ENCODE measurements around the gene BLZF1. TPM values are rescaled to one million over a fixed set of nuclear protein-coding genes. Genes with fewer than 3 reads are reported as not detected.

BLZF1 gene
- total RNA-seq, result 10 to 100 TPM; 26.7 to 27.3 TPM
- 10 to 100 TPM; 14.9 to 26.5 TPM for polyA plus RNA-seq
- long read RNA-seq, donor 1, transcript BLZF1-201 (8 exons, 2,300 nt), result minor isoform, 11 of 48 reads
- long read RNA-seq, donor 1, transcript BLZF1-203 (7 exons, 2,749 nt), result major isoform, 25 of 48 reads
- long read RNA-seq, donor 1, partial matches to known transcripts, result 5 of 48 reads
- long read RNA-seq, donor 1, other reads (novel, unspliced or antisense), result 6 of 48 reads
- long read RNA-seq, donor 2, transcript BLZF1-203 (7 exons, 2,749 nt), result major isoform, 9 of 19 reads
- long read RNA-seq, donor 2, partial matches to known transcripts, result 5 of 19 reads
- long read RNA-seq, donor 2, other reads (novel, unspliced or antisense), result 5 of 19 reads

GRCh38 chr1:169367686-169368405 lies at the start of gene BLZF1, which contains the start of gene NME7:
Gene BLZF1 (plus strand): TSS chr1:169368195. CDS start chr1:169369523, 1,328 bp downstream.
Gene NME7 (minus strand): TSS chr1:169367797. CDS start chr1:169367710, 87 bp downstream.
- intact Hi-C loops (cut with DNase I), result loop anchor here in 1 of 2 donors (5.0 kb wide), 1 partner anchor 119 kb away; the partner anchor contains the start of gene SLC19A2
- Histone ChIP-seq H3K4me1 (ENCODE audit: control insufficient read depth in 1 of 2, insufficient read depth in 2 of 2, low read length in 2 of 2) (peaks cover 0 to 14% of the 10 kb centered on the region in 2 donors), H3K36me3 (ENCODE audit: control insufficient read depth in 1 of 2, insufficient read depth in 2 of 2, low read length in 1 of 2) (no peaks in the 10 kb centered on the region), H3K27ac (ENCODE audit: low read depth in 1 of 2, low read length in 2 of 2) (peak within 1 kb of the TSS; percentile 7 to 79), H3K27me3 (ENCODE audit: control insufficient read depth in 1 of 2, insufficient read depth in 2 of 2, low read length in 1 of 2) (no peaks in the 10 kb centered on the region), H3K4me3 (ENCODE audit: low read length in 2 of 2) (peak within 1 kb of the TSS; percentile 68 to 99), H3K9me3 (ENCODE audit: control insufficient read depth, low read length) (no peaks in the 10 kb centered on the region)
- peak; percentile 99 for ATAC-seq (ENCODE audit: low FRiP score)
- WGBS, 2 donors, result 0% methylated on average over 37 of the region's 37 CpGs
- peak; percentile 98 to 99 for DNase-seq

DNA sequence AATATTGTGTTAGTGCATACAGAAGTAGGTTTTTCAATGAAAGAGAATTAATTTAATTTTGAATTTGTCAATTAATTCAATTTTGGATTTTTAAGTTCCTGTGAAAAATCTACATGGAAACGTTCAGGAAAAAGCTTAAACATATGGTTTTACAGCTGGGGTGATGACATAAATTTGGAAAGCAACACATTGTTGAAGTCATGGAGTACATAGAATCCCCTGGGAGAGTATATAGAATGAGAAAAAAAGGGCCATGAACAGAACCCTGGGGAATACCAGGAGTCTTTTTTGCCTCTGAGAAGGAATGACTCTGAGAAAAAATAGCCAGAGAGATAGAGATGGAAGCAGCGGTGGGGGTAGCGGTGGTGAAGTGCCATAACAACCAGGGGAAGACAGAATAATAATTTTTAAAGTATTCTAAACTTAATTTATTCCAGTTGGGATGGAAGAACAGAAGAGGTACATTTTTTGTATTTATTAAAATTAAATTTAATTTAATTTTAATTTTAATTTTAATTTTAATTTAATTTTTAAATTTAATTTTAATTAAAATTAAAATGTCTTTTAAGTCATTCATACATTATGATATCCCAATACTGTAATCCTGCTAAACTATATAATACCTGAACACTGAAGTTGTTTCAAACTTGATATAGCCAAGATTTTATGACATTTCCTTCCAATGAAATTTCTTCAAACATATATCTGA lies 49.3 kb upstream of the BLZF1 start:
- no peak overlapping the region for H3K27ac ChIP-seq (ENCODE audit: low read depth in 1 of 2, low read length in 2 of 2)
- intact Hi-C loops (cut with DNase I), result no loop called here
- 68 to 74% methylated on average over 3 of the region's 3 CpGs for WGBS, 2 donors

DNA sequence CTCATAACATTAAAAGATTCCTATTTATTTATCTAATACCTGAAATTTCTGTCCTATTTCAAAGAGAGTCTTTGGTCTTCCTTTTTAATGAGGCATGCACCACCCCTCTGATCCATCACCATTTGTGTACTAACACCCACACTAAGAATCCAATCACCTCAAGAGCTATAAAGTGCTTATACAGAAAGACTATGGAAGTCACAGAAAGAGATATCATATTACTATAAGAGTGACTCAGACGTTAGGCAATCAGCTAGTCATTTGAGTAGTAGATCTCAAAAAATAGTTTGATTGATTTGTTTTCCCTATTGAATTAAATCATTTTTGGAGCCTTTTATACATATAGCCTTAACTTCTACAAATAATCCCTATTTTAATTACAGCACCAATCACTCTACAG lies 46.5 kb upstream of the BLZF1 start:
- DNase-seq, result no peak
- Histone ChIP-seq H3K4me1 (ENCODE audit: control insufficient read depth in 1 of 2, insufficient read depth in 2 of 2, low read length in 2 of 2) (no peaks in the 10 kb centered on the region), H3K9me3 (ENCODE audit: control insufficient read depth, low read length) (no peaks in the 10 kb centered on the region), H3K36me3 (ENCODE audit: control insufficient read depth in 1 of 2, insufficient read depth in 2 of 2, low read length in 1 of 2) (peaks cover 0 to 2% of the 10 kb centered on the region in 2 donors), H3K4me3 (ENCODE audit: low read length in 2 of 2) (no peak overlapping the region), H3K27me3 (ENCODE audit: control insufficient read depth in 1 of 2, insufficient read depth in 2 of 2, low read length in 1 of 2) (no peaks in the 10 kb centered on the region), H3K27ac (ENCODE audit: low read depth in 1 of 2, low read length in 2 of 2) (no peak overlapping the region)
- no peak for ATAC-seq (ENCODE audit: low FRiP score)
- intact Hi-C loops (cut with DNase I), result no loop called here
- 89 to 94% methylated on average over 1 of the region's 1 CpG for WGBS, 2 donors

More for the DNA sequence above, 49.3 kb upstream of the BLZF1 start:
- no peak overlapping the region for H3K4me3 ChIP-seq (ENCODE audit: low read length in 2 of 2)
- DNase-seq (no peak), ATAC-seq (ENCODE audit: low FRiP score) (no peak)
- H3K36me3 ChIP-seq (ENCODE audit: control insufficient read depth in 1 of 2, insufficient read depth in 2 of 2, low read length in 1 of 2), result peaks cover 0 to 2% of the 10 kb centered on the region in 2 donors
- no peaks in the 10 kb centered on the region for H3K27me3 ChIP-seq (ENCODE audit: control insufficient read depth in 1 of 2, insufficient read depth in 2 of 2, low read length in 1 of 2)
- no peaks in the 10 kb centered on the region for H3K9me3 ChIP-seq (ENCODE audit: control insufficient read depth, low read length)
- no peaks in the 10 kb centered on the region for H3K4me1 ChIP-seq (ENCODE audit: control insufficient read depth in 1 of 2, insufficient read depth in 2 of 2, low read length in 2 of 2)

- H3K27ac ChIP-seq (ENCODE audit: low read depth in 1 of 2, low read length in 2 of 2), result no peak overlapping the region
- H3K36me3 ChIP-seq (ENCODE audit: control insufficient read depth in 1 of 2, insufficient read depth in 2 of 2, low read length in 1 of 2), result peaks cover 0 to 2% of the 10 kb centered on the region in 2 donors
- H3K9me3 ChIP-seq (ENCODE audit: control insufficient read depth, low read length), result no peaks in the 10 kb centered on the region
- 98 to 100% methylated on average over 3 of the region's 3 CpGs for WGBS, 2 donors
- H3K4me1 ChIP-seq (ENCODE audit: control insufficient read depth in 1 of 2, insufficient read depth in 2 of 2, low read length in 2 of 2), result no peaks in the 10 kb centered on the region
- ATAC-seq (ENCODE audit: low FRiP score), result no peak
- no peaks in the 10 kb centered on the region for H3K27me3 ChIP-seq (ENCODE audit: control insufficient read depth in 1 of 2, insufficient read depth in 2 of 2, low read length in 1 of 2)
- no peak for DNase-seq
- intact Hi-C loops (cut with DNase I), result no loop called here
- no peak overlapping the region for H3K4me3 ChIP-seq (ENCODE audit: low read length in 2 of 2)
Measured at GRCh38 chr1:169322138-169322537, 45.9 kb upstream of the BLZF1 start.

DNA sequence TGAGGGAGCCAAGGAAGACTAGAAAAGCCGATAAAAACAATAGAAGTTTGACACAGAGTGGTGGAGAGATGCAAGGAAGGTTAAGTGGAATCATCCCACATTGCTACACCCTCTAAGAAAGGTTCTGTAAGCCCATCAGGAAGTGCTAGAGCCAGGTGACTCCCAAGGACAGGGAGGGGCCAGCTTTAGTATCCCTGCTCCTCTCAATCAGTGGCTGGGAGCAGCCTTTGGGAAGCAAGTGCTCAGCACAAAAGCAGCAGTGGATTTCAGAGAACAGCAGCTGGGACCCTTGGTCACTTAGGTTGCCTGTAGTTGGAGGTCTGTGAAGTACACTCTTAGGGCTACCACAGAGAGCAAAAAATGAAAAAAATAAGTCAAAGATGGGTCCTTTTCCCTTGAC lies 42.9 kb upstream of the BLZF1 start:
- no peaks in the 10 kb centered on the region for H3K9me3 ChIP-seq (ENCODE audit: control insufficient read depth, low read length)
- no peak for DNase-seq
- intact Hi-C loops (cut with DNase I), result no loop called here
- 91 to 95% methylated on average over 1 of the region's 1 CpG for WGBS, 2 donors
- no peak overlapping the region for H3K27ac ChIP-seq (ENCODE audit: low read depth in 1 of 2, low read length in 2 of 2)
- peaks cover 0 to 2% of the 10 kb centered on the region in 2 donors for H3K36me3 ChIP-seq (ENCODE audit: control insufficient read depth in 1 of 2, insufficient read depth in 2 of 2, low read length in 1 of 2)
- ATAC-seq (ENCODE audit: low FRiP score), result no peak
- no peak overlapping the region for H3K4me3 ChIP-seq (ENCODE audit: low read length in 2 of 2)
- no peaks in the 10 kb centered on the region for H3K27me3 ChIP-seq (ENCODE audit: control insufficient read depth in 1 of 2, insufficient read depth in 2 of 2, low read length in 1 of 2)
- H3K4me1 ChIP-seq (ENCODE audit: control insufficient read depth in 1 of 2, insufficient read depth in 2 of 2, low read length in 2 of 2), result no peaks in the 10 kb centered on the region

DNA sequence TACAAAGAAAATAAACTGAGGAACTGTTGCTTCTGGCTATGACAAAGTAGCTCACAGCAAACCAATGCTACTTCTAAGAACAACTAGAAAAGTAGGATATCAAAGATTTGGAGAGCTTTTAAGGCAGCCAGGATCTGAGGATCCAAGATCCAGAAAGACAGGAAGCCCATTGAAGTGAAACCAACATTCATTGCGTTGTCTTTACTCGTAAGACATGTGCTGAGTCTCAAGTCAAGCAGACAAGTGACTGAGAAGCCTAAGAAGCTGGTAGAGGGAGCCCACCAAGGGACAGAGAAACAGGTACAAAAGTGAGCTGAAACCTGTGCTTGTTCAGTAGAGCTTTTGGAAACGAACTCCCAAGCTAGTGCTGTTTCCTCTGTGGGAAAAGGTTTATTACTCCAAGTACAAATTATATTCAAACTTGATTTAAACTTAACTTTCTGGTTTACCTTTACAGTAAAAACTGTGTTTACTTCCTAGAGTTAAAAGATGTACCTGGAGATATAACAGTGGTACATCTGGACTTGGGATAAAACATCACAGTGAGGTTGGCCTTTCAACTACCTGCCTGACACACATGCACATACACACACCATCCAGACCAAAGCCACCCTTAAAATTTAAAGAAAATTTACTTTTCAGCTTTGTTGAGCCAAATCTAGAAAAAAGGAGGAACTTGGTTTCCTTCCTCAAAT lies 41.6 kb upstream of the BLZF1 start:
- intact Hi-C loops (cut with DNase I), result no loop called here
- no peak for DNase-seq
- no peaks in the 10 kb centered on the region for H3K4me1 ChIP-seq (ENCODE audit: control insufficient read depth in 1 of 2, insufficient read depth in 2 of 2, low read length in 2 of 2)
- H3K4me3 ChIP-seq (ENCODE audit: low read length in 2 of 2), result no peak overlapping the region
- 86% methylated on average over 3 of the region's 3 CpGs for WGBS, 2 donors
- no peak overlapping the region for H3K27ac ChIP-seq (ENCODE audit: low read depth in 1 of 2, low read length in 2 of 2)
- peaks cover 0 to 2% of the 10 kb centered on the region in 2 donors for H3K36me3 ChIP-seq (ENCODE audit: control insufficient read depth in 1 of 2, insufficient read depth in 2 of 2, low read length in 1 of 2)
- no peaks in the 10 kb centered on the region for H3K27me3 ChIP-seq (ENCODE audit: control insufficient read depth in 1 of 2, insufficient read depth in 2 of 2, low read length in 1 of 2)
- ATAC-seq (ENCODE audit: low FRiP score), result no peak
- no peaks in the 10 kb centered on the region for H3K9me3 ChIP-seq (ENCODE audit: control insufficient read depth, low read length)

- DNase-seq (no peak), ATAC-seq (ENCODE audit: low FRiP score) (no peak)
- Histone ChIP-seq H3K4me3 (ENCODE audit: low read length in 2 of 2) (no peak overlapping the region), H3K36me3 (ENCODE audit: control insufficient read depth in 1 of 2, insufficient read depth in 2 of 2, low read length in 1 of 2) (peaks cover 0 to 2% of the 10 kb centered on the region in 2 donors), H3K4me1 (ENCODE audit: control insufficient read depth in 1 of 2, insufficient read depth in 2 of 2, low read length in 2 of 2) (no peaks in the 10 kb centered on the region), H3K9me3 (ENCODE audit: control insufficient read depth, low read length) (no peaks in the 10 kb centered on the region), H3K27me3 (ENCODE audit: control insufficient read depth in 1 of 2, insufficient read depth in 2 of 2, low read length in 1 of 2) (no peaks in the 10 kb centered on the region), H3K27ac (ENCODE audit: low read depth in 1 of 2, low read length in 2 of 2) (no peak overlapping the region)
- intact Hi-C loops (cut with DNase I), result no loop called here
Measured at GRCh38 chr1:169326956-169327268, 41.1 kb upstream of the BLZF1 start.

GRCh38 chr1:169327875-169328274 lies 40.1 kb upstream of the BLZF1 start:
- H3K27me3 ChIP-seq (ENCODE audit: control insufficient read depth in 1 of 2, insufficient read depth in 2 of 2, low read length in 1 of 2), result no peaks in the 10 kb centered on the region
- no peak for ATAC-seq (ENCODE audit: low FRiP score)
- 91 to 93% methylated on average over 2 of the region's 2 CpGs for WGBS, 2 donors
- H3K36me3 ChIP-seq (ENCODE audit: control insufficient read depth in 1 of 2, insufficient read depth in 2 of 2, low read length in 1 of 2), result peaks cover 0 to 2% of the 10 kb centered on the region in 2 donors
- H3K4me3 ChIP-seq (ENCODE audit: low read length in 2 of 2), result no peak overlapping the region
- no peak for DNase-seq
- intact Hi-C loops (cut with DNase I), result no loop called here
- H3K27ac ChIP-seq (ENCODE audit: low read depth in 1 of 2, low read length in 2 of 2), result no peak overlapping the region
- H3K9me3 ChIP-seq (ENCODE audit: control insufficient read depth, low read length), result no peaks in the 10 kb centered on the region
- no peaks in the 10 kb centered on the region for H3K4me1 ChIP-seq (ENCODE audit: control insufficient read depth in 1 of 2, insufficient read depth in 2 of 2, low read length in 2 of 2)

All from aorta (tissue), 5 donors.